Panc1 (cell line): ENCODE measurements around the gene IL36RN.

Experiments used
- POLR2AphosphoS5 ChIP-seq: IDR thresholded peaks from 2 replicates; pipeline ENCODE4 v1.6.1; 2012; ENCODE audit warnings: mild to moderate bottlenecking, low read depth, low read length, moderate library complexity
- SIN3A ChIP-seq: IDR thresholded peaks from 2 replicates; pipeline ENCODE4 v1.6.1; 2012; ENCODE audit warnings: low read depth, mild to moderate bottlenecking, low read length, moderate library complexity, borderline replicate concordance; ENCODE audit not compliant: insufficient read depth
- TCF7L2 ChIP-seq: IDR thresholded peaks from 2 replicates; pipeline ENCODE4 v1.6.1; 2011; ENCODE audit warnings: mild to moderate bottlenecking, low read depth, low read length, inconsistent platforms
- TF ChIP-seq, protein P1 (sequence below): fragments of 450-650 bp; IDR thresholded peaks from 2 replicates; pipeline ENCODE4 v1.5.1; 2017; ENCODE audit warnings: mild to moderate bottlenecking

DNA sequence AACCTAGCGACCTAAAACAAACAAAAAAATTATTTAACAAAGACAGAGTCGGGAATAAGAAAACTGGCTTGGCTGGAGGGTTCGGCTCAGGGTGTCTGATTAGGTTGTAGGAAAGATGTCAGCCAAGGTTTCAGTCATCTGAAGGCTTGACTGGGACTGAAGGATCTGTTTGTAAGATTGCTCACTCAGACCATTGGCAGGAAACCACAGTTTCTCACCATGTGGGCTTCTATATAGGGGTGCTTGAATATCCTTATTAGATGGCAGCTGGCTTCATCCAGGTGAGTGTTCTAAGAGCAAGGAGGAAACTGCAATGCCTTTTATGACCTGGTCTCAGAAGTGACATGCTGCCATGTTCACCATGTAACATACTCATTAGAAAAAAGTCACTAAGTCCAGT, 5.3 kb upstream of the IL36RN start:
- TF ChIP-seq, protein P1, sequence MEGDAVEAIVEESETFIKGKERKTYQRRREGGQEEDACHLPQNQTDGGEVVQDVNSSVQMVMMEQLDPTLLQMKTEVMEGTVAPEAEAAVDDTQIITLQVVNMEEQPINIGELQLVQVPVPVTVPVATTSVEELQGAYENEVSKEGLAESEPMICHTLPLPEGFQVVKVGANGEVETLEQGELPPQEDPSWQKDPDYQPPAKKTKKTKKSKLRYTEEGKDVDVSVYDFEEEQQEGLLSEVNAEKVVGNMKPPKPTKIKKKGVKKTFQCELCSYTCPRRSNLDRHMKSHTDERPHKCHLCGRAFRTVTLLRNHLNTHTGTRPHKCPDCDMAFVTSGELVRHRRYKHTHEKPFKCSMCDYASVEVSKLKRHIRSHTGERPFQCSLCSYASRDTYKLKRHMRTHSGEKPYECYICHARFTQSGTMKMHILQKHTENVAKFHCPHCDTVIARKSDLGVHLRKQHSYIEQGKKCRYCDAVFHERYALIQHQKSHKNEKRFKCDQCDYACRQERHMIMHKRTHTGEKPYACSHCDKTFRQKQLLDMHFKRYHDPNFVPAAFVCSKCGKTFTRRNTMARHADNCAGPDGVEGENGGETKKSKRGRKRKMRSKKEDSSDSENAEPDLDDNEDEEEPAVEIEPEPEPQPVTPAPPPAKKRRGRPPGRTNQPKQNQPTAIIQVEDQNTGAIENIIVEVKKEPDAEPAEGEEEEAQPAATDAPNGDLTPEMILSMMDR, result no peak
- TF ChIP-seq SIN3A (no peak), TCF7L2 (no peak), POLR2AphosphoS5 (no peak)
